Uterus (tissue), 4 donors: ENCODE measurements around the gene BDNF. TPM values are rescaled to one million over a fixed set of nuclear protein-coding genes. Genes with fewer than 3 reads are reported as not detected.

ENCODE experiments used
- DNase-seq, 2 donors: peaks; one replicate each; pipeline ENCODE4 v3.0.0-alpha.2; 2019 to 2020
- H3K27ac ChIP-seq, 2 donors: fragments of 200-600 bp; sonication (generic); 1 replicate in 1 of 2; 2 replicates in 1 of 2; pipeline ENCODE4 v1.5.1; 2016 to 2018
- H3K27me3 ChIP-seq, 2 donors: fragments of 200-600 bp; sonication (generic); one replicate each; pipeline ENCODE4 v1.5.1; 2018 to 2019; ENCODE audit warnings: control low read depth in 1 of 2
- H3K36me3 ChIP-seq, 2 donors: fragments of 200-600 bp; sonication (generic); one replicate each; pipeline ENCODE4 v1.5.1; 2019; ENCODE audit warnings: control low read depth in 1 of 2
- H3K4me1 ChIP-seq, 2 donors: fragments of 200-600 bp; sonication (generic); one replicate each; pipeline ENCODE4 v1.5.1; 2018 to 2019; ENCODE audit warnings: control low read depth in 1 of 2
- H3K4me3 ChIP-seq, 2 donors: fragments of 200-600 bp; sonication (generic); 1 replicate in 1 of 2; 2 replicates in 1 of 2; pipeline ENCODE4 v1.5.1; 2018 to 2019; ENCODE audit warnings: mild to moderate bottlenecking in 1 of 2
- H3K9me3 ChIP-seq, 2 donors: fragments of 200-600 bp; sonication (generic); one replicate each; pipeline ENCODE4 v1.5.1; 2019; ENCODE audit warnings: control low read depth in 1 of 2
- POLR2A ChIP-seq, 2 donors: fragments of 450-650 bp; IDR thresholded peaks; one replicate each; pipeline ENCODE4 v1.6.1; 2016; ENCODE audit warnings: antibody characterized with exemption in 2 of 2, mild to moderate bottlenecking in 1 of 2, moderate library complexity in 1 of 2
- intact Hi-C: fragments of 100-400 bp; cut with DNase I; formaldehyde crosslinking; loops from one replicate; pipeline ENCODE4 v1.15.1; 2023; ENCODE audit warnings: low total_unique reads
- total RNA-seq, 4 donors: library from RNA; depleted of rRNA in 3 of 4; stranded (reverse); fragments of >200 nt in 3 of 4; gene quantifications; one replicate each; pipeline versions ENCODE4 v1.1.0 to v1.2.4, GENCODE V29; 2014 to 2023
- TF ChIP-seq, protein P1 (sequence below), 4 experiments: fragments of 200-600 bp in 2 of 4; fragments of 450-650 bp in 2 of 4; sonication (generic) in 2 of 4; IDR thresholded peaks; one replicate each; pipeline ENCODE4 v1.5.1; 2016 to 2019; ENCODE audit warnings: antibody characterized with exemption in 4 of 4, mild to moderate bottlenecking in 2 of 4, moderate library complexity in 1 of 4
- donor health status: DM: yes; HTN: yes; CAD: no.

Gene BDNF
- total RNA-seq, 4 donors from 2014 or later: 0.83 TPM; not detected in 3

DNA sequence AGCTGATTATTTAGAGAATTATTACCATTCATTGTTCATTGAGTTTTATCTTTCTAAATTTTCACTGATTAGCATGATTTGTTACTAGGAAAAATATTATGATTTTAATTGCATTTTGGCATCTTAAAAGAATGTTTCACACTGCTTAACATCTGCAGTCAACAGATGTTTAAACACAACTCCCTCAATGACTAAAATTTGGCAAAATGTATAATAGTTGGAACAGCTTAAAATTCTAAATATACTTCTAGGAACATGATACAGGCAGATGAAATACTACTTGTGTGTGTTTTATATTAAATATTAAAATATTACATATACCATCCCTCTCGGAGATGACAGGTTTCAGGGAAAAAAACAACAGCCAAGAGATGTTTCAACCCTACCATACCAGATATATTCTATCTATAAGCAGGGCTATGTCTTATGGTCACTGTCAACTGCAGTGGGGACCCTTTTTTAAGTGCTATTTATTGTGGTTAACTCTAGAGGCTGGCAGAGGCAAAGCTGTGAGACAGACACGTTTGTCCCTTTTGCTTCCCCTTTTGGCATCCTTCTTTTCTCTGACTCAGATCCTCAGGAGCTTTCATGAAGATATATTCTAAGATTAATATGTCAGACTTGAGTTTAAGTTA, 81.9 kb downstream of the BDNF start:
- TF ChIP-seq, protein P1, sequence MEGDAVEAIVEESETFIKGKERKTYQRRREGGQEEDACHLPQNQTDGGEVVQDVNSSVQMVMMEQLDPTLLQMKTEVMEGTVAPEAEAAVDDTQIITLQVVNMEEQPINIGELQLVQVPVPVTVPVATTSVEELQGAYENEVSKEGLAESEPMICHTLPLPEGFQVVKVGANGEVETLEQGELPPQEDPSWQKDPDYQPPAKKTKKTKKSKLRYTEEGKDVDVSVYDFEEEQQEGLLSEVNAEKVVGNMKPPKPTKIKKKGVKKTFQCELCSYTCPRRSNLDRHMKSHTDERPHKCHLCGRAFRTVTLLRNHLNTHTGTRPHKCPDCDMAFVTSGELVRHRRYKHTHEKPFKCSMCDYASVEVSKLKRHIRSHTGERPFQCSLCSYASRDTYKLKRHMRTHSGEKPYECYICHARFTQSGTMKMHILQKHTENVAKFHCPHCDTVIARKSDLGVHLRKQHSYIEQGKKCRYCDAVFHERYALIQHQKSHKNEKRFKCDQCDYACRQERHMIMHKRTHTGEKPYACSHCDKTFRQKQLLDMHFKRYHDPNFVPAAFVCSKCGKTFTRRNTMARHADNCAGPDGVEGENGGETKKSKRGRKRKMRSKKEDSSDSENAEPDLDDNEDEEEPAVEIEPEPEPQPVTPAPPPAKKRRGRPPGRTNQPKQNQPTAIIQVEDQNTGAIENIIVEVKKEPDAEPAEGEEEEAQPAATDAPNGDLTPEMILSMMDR (IDR thresholded peaks at IDR 0.05): no peak
- no peak for TF ChIP-seq POLR2A (IDR thresholded peaks at IDR 0.05)
- H3K27me3 ChIP-seq: no peaks in the 10 kb centered on the region
- H3K9me3 ChIP-seq: no peaks in the 10 kb centered on the region
- no peak for DNase-seq
- intact Hi-C loops: no loop called here
- H3K4me1 ChIP-seq: no peaks in the 10 kb centered on the region
- H3K27ac ChIP-seq: no peak overlapping the region
- H3K36me3 ChIP-seq: no peaks in the 10 kb centered on the region
- no peak overlapping the region for H3K4me3 ChIP-seq

DNA sequence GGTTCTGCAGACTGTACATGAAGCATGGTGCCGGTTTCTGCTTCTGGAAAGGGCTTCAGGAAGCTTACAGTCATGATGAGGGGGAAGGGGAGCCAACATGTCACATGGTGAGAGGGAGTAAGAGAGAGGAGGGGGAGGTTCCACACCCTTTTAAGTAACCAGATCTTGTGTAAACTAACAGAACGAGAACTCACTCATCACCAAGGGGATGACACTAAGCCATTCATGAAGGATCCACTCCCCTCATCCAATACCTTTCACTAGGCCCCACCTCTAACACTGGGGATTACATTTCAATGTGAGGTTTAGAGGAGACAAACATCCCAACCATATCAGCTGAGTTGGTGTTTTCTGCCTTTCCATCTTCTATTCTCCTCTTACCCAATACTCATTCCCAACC, 83.5 kb downstream of the BDNF start:
- Histone ChIP-seq H3K4me3 (no peak overlapping the region), H3K4me1 (no peaks in the 10 kb centered on the region), H3K36me3 (no peaks in the 10 kb centered on the region), H3K9me3 (no peaks in the 10 kb centered on the region), H3K27me3 (no peaks in the 10 kb centered on the region), H3K27ac (no peak overlapping the region)
- no peak for DNase-seq
- no peak for TF ChIP-seq POLR2A (IDR thresholded peaks at IDR 0.05)
- TF ChIP-seq, protein P1 (IDR thresholded peaks at IDR 0.05): no peak
- intact Hi-C loops: no loop called here

DNA sequence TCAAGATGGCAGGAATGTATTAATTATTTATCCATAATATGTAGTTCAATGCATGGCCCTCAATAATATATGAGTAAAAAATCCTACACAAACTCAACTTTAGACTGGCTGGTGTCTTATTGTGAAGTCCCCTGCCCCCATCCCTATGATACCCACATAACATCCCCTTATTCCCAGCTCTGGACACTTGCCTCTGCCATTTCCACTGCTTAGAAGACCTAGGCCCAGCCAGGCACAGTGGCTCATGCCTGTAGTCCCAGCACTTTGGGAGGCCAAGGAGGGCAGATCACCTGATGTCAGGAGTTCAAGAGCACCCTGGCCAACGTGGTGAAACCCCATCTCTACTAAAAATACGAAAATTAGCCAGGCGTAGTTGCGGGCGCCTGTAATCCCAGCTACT, 84.4 kb downstream of the BDNF start:
- Histone ChIP-seq H3K4me3 (no peak overlapping the region), H3K27ac (no peak overlapping the region), H3K36me3 (no peaks in the 10 kb centered on the region), H3K4me1 (no peaks in the 10 kb centered on the region), H3K9me3 (no peaks in the 10 kb centered on the region), H3K27me3 (no peaks in the 10 kb centered on the region)
- TF ChIP-seq, protein P1 (IDR thresholded peaks at IDR 0.05): no peak
- TF ChIP-seq POLR2A (IDR thresholded peaks at IDR 0.05): no peak
- intact Hi-C loops: no loop called here
- no peak for DNase-seq

DNA sequence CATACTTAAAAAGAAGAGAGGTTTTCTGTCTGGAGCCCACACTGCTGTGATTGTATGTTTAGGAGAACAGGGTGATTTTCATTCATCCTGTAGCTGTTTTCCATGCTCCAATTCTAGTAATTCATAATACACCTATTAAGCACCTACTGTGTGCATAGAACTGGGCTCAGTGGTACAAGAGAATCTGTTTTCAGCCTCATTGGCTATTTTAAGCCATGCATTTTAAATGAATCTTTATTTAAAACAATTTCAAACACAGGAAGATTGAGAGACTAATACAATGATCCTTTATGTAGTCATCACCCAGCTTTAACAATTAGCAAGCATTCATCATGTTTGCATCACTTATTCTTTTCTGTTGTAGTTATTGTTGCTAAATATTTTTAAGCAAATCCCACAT, 86.2 kb downstream of the BDNF start:
- Histone ChIP-seq H3K27me3 (no peaks in the 10 kb centered on the region), H3K36me3 (no peaks in the 10 kb centered on the region), H3K9me3 (no peaks in the 10 kb centered on the region), H3K4me1 (no peaks in the 10 kb centered on the region), H3K27ac (no peak overlapping the region), H3K4me3 (no peak overlapping the region)
- TF ChIP-seq, protein P1 (IDR thresholded peaks at IDR 0.05): no peak
- TF ChIP-seq POLR2A (IDR thresholded peaks at IDR 0.05): no peak
- intact Hi-C loops: no loop called here
- DNase-seq: no peak

DNA sequence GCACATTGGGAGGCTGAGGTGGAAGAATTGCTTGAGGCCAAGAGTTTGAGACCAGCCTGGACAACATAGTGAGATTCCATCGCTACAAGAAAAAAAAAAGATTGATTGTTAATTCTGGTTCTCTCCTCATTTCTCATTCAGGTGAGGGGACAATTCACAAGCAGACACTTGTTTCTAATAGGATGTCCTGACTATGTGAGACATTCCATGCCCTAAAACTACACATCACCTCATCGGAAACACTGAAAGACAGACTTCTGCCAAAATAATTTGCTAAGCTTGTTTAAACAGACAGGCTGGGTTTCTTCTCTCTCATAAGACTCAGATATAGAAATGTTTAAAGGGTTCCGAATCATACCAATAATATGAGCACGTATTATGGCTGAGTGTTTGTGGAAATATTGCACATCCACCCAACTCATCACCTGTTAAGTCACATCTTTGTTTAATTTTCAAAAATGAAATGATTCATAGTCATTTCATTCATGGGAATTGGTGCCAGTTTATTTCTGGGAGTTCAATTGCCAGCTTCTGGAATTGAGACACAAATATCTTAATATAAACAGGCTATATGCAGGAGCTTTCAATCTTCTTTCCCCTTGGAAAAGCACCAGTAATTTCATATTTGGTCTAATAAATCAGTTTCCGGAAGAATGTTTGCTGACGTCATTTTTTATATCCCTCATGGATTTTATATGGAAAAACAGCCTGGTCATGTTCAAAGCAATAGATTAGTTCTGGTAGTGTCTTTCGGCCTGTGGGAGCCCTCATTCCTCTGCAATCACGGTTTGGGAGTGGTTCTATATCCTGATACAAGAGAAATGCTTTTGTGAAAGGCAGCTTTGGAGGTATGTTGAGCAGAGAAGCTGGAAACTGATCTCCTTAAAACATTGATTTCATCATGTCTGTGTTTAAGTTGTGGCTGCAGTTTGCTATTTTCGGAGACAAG, 87.0 kb downstream of the BDNF start:
- intact Hi-C loops: no loop called here

More for the DNA sequence above, 87.0 kb downstream of the BDNF start:
- no peaks in the 10 kb centered on the region for H3K4me1 ChIP-seq
- H3K27ac ChIP-seq: no peak overlapping the region
- H3K9me3 ChIP-seq: no peaks in the 10 kb centered on the region
- TF ChIP-seq POLR2A (IDR thresholded peaks at IDR 0.05): no peak
- TF ChIP-seq, protein P1 (IDR thresholded peaks at IDR 0.05): no peak
- no peak overlapping the region for H3K4me3 ChIP-seq
- DNase-seq: no peak
- no peaks in the 10 kb centered on the region for H3K27me3 ChIP-seq
- H3K36me3 ChIP-seq: no peaks in the 10 kb centered on the region
